ENCODE data around the gene OSR1. TPM values are rescaled to one million over a fixed set of nuclear protein-coding genes. Genes with fewer than 3 reads are reported as not detected.

Gene OSR1
- total RNA-seq, 2 experiments from 2014 or later = not detected

DNA sequence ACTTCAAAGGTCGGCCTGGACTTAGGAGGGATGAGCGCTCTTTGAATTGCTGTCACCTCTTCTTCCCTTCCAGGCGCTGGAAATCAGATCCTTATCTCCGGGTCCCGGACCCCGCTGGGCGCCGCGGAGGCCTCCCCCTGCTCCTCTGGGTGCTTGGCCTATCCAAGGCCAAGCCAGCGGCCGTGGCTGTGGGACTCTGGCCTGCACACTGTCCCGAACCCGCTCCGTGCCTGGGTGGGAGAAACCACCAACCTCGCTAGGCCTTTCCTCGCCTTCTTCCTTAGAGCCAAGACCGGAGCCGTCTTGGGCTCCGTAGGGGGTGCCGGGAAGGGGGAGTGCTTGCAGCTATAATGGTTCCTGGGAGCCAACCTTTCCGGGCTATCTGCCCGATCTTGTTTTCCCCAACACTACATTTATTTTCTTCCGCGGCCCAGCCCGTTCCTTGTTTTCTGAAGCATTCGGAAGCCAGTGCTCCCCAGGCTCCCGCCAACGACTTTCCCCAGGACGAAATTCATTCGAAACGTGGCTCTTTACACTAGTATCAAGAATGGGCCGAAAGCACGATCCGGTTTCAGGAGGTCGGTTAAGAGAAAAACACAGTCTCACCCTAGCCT is 2.4 kb downstream of the OSR1 start:
- TF ChIP-seq, protein P1, sequence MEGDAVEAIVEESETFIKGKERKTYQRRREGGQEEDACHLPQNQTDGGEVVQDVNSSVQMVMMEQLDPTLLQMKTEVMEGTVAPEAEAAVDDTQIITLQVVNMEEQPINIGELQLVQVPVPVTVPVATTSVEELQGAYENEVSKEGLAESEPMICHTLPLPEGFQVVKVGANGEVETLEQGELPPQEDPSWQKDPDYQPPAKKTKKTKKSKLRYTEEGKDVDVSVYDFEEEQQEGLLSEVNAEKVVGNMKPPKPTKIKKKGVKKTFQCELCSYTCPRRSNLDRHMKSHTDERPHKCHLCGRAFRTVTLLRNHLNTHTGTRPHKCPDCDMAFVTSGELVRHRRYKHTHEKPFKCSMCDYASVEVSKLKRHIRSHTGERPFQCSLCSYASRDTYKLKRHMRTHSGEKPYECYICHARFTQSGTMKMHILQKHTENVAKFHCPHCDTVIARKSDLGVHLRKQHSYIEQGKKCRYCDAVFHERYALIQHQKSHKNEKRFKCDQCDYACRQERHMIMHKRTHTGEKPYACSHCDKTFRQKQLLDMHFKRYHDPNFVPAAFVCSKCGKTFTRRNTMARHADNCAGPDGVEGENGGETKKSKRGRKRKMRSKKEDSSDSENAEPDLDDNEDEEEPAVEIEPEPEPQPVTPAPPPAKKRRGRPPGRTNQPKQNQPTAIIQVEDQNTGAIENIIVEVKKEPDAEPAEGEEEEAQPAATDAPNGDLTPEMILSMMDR (conservative IDR thresholded peaks at IDR 0.05; ENCODE audit: low read length) = no peak
- TF ChIP-seq EZH2phosphoT487 (IDR thresholded peaks at IDR 0.05; ENCODE audit: borderline replicate concordance, low read depth, low read length) = no peak
- Histone ChIP-seq H4K20me1 (ENCODE audit: insufficient read depth, low read length) (no peaks in the 10 kb centered on the region), H3K4me3 (ENCODE audit: low read depth, low read length, poor library complexity, severe bottlenecking) (no peak overlapping the region), H3K9me2 (ENCODE audit: insufficient read depth, low read length) (no peaks in the 10 kb centered on the region), H3K4me2 (ENCODE audit: low read length) (no peak overlapping the region), H3K27ac (ENCODE audit: low read depth, low read length, poor library complexity, severe bottlenecking) (no peak overlapping the region), H2AFZ (ENCODE audit: low read length) (no peak overlapping the region), H3K79me2 (ENCODE audit: insufficient read depth, low read depth, low read length) (no peaks in the 10 kb centered on the region), H3K9me3 (ENCODE audit: low read length) (no peaks in the 10 kb centered on the region), H3K36me3 (ENCODE audit: insufficient read depth, low read length) (no peaks in the 10 kb centered on the region), H3K4me1 (ENCODE audit: insufficient read depth, low read length, poor library complexity, severe bottlenecking) (no peaks in the 10 kb centered on the region)
- BruUV-seq (replicated peaks) = no TSS peak
- intact Hi-C loops (cut with micrococcal nuclease; ENCODE audit: unreplicated experiment) = no loop called here
- ChIA-PET CTCF (ENCODE audit: unreplicated experiment) (no interaction called here), POLR2A (interaction anchor here (1.3 kb wide), 1 partner anchor 11 kb away, joined by 4 read pairs; no protein-coding TSS in a partner anchor)
- DNase-seq (ENCODE audit: low spot score) = no peak

DNA sequence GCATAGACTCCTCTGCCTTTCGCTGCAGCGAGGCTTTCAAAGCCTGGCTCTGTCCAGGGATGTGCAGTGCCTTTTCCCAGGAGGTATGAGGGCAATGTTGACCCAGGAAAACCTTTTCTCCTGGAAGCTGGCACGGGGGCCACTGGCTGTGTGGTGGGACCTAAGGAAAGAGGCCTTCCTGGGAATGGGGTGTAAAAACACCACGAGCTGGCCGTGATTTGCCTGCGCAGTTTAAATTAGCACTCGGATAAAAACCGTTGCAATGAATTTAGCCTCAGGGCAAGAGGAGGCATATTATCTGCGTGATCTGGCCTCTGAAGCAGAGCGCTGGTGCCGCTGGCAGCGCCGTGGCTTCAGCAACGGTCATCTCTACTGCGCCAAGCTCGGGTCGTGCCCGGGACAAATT is 3.0 kb downstream of the OSR1 start:
- Histone ChIP-seq H3K36me3 (ENCODE audit: insufficient read depth, low read length) (no peaks in the 10 kb centered on the region), H3K27ac (ENCODE audit: low read depth, low read length, poor library complexity, severe bottlenecking) (no peak overlapping the region), H3K4me1 (ENCODE audit: insufficient read depth, low read length, poor library complexity, severe bottlenecking) (no peaks in the 10 kb centered on the region), H3K4me3 (ENCODE audit: low read depth, low read length, poor library complexity, severe bottlenecking) (no peak overlapping the region), H2AFZ (ENCODE audit: low read length) (no peak overlapping the region), H3K79me2 (ENCODE audit: insufficient read depth, low read depth, low read length) (no peaks in the 10 kb centered on the region), H3K4me2 (ENCODE audit: low read length) (no peak overlapping the region), H4K20me1 (ENCODE audit: insufficient read depth, low read length) (no peaks in the 10 kb centered on the region), H3K9me2 (ENCODE audit: insufficient read depth, low read length) (no peaks in the 10 kb centered on the region), H3K9me3 (ENCODE audit: low read length) (no peaks in the 10 kb centered on the region)
- ChIA-PET POLR2A (interaction anchor here (1.3 kb wide), 1 partner anchor 10 kb away, joined by 4 read pairs; no protein-coding TSS in a partner anchor), CTCF (ENCODE audit: unreplicated experiment) (no interaction called here)
- TF ChIP-seq EZH2phosphoT487 (IDR thresholded peaks at IDR 0.05; ENCODE audit: borderline replicate concordance, low read depth, low read length) = no peak
- TF ChIP-seq, protein P1 (conservative IDR thresholded peaks at IDR 0.05; ENCODE audit: low read length) = no peak
- intact Hi-C loops (cut with micrococcal nuclease; ENCODE audit: unreplicated experiment) = no loop called here
- no TSS peak for BruUV-seq (replicated peaks)
- DNase-seq (ENCODE audit: low spot score) = no peak

DNA sequence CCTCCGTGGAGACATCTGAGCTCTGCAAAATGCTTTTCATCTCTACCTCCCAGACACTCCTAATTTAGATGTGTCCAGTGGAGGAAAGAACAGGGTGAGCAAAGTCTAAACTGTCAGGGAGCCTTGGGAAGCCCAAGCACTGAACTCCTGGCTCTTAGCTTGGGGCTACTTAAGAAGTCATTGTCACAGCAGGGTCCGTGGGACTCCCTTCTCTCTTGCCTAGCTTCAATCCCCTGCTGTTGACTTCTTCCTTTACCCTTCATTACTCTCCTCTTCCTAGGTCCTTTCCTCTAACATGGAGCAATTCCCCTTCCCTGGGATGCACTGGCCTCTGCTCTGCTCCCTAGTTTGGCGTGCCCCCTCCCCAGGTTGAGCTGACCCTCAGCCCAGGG is 3.4 kb downstream of the OSR1 start:
- BruUV-seq (replicated peaks) = no TSS peak
- H3K4me1 ChIP-seq (ENCODE audit: insufficient read depth, low read length, poor library complexity, severe bottlenecking) = no peaks in the 10 kb centered on the region
- no peak overlapping the region for H3K4me2 ChIP-seq (ENCODE audit: low read length)
- POLR2A ChIA-PET = interaction anchor here (1.3 kb wide), 1 partner anchor 10 kb away, joined by 4 read pairs; no protein-coding TSS in a partner anchor
- no peak for DNase-seq (ENCODE audit: low spot score)
- H4K20me1 ChIP-seq (ENCODE audit: insufficient read depth, low read length) = no peaks in the 10 kb centered on the region
- H3K9me2 ChIP-seq (ENCODE audit: insufficient read depth, low read length) = no peaks in the 10 kb centered on the region
- H3K27ac ChIP-seq (ENCODE audit: low read depth, low read length, poor library complexity, severe bottlenecking) = no peak overlapping the region
- no peak overlapping the region for H3K4me3 ChIP-seq (ENCODE audit: low read depth, low read length, poor library complexity, severe bottlenecking)
- intact Hi-C loops (cut with micrococcal nuclease; ENCODE audit: unreplicated experiment) = no loop called here
- CTCF ChIA-PET (ENCODE audit: unreplicated experiment) = no interaction called here
- no peaks in the 10 kb centered on the region for H3K36me3 ChIP-seq (ENCODE audit: insufficient read depth, low read length)
- H2AFZ ChIP-seq (ENCODE audit: low read length) = no peak overlapping the region
- H3K9me3 ChIP-seq (ENCODE audit: low read length) = no peaks in the 10 kb centered on the region
- no peak for TF ChIP-seq EZH2phosphoT487 (IDR thresholded peaks at IDR 0.05; ENCODE audit: borderline replicate concordance, low read depth, low read length)
- TF ChIP-seq, protein P1 (conservative IDR thresholded peaks at IDR 0.05; ENCODE audit: low read length) = no peak
- no peaks in the 10 kb centered on the region for H3K79me2 ChIP-seq (ENCODE audit: insufficient read depth, low read depth, low read length)
